HK-2 (cell line): ENCODE results near the gene ATP13A2.

ENCODE experiments used
- DNase-seq: peaks from one replicate; pipeline ENCODE4 v3.0.0-alpha.2; 2018; ENCODE audit not compliant: unreplicated experiment

Gene ATP13A2

DNA sequence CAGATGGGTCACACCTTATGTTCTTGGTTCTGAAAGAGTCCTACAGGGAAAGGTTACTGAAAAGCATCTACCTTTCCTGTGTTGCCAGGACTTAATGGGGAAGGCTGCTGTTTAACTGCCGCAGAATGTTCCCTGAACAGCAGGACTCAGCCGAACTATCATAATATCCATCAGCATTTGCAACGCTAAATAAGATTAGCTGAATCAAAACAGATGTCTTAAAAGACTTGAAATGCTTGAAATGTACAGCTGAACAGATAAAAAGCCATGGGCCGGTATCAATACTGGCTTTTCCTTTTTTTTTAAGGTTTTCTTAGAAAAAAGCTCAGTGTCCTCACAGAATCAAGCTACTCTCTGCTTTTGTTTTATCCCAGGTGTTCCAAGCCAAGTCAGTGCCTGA, 19.7 kb upstream of the ATP13A2 start:
- DNase-seq: no peak

DNA sequence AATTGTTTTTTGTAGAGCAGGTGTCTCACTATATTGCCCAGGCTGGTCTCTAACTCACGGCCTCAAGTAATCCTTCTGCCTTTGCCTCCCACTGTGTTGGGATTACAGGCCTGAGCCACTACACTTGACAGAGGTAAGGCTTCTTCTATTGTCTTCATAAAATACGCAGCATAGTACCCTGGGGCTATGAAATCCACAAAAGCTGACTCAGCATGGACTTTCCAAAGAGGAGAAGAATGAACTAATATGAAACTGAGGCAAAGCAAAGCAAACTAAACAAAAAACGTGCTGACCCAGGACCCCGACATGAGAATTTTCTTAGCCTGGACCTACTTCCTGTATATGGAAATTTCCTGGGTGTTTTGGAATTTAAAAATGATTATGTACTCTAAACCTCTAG, 18.5 kb upstream of the ATP13A2 start:
- no peak for DNase-seq

DNA sequence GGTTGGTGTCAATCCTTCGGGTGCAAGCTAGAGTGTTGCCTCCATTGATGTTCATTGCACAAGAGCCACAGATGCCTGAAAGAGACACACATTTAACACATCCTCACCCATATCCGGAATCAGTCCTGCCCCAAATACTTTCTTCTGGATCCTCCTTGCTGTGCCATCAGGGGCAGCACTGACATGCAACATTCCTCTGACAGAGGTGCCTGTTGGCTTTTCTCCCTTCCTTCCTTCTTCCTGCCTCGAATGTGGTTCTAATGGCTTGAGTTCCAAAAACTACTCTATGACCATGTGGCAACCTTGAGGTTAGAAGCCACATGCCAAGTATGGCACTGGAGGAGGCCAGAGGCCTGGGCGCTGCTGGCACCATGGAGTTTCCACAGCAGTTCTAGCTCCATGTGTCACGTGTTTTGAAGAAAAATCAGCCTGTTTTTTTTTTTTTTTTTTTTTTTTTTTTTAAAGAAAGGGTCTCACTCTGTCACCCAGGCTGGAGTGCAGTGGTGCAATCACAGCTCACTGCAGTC, 17.0 kb upstream of the ATP13A2 start:
- DNase-seq: no peak

DNA sequence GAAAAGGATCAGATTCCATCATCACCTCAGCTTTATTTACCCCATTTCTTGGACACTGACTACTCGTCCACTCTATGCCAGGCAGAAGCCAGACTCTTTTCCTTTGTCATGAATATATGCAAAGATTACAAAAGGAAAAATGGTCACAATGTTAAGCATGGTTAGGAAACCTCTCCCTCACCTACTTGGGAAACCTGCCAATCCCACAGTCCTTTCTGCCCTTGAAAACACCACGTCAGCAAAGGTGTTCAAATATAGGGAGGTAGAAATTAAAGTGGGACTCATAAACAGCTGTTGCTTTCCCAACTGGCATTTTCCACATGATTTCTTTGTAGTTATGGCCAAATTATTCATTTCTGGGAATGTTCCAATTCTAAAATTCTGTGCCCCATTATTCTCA, 16.2 kb upstream of the ATP13A2 start:
- no peak for DNase-seq

DNA sequence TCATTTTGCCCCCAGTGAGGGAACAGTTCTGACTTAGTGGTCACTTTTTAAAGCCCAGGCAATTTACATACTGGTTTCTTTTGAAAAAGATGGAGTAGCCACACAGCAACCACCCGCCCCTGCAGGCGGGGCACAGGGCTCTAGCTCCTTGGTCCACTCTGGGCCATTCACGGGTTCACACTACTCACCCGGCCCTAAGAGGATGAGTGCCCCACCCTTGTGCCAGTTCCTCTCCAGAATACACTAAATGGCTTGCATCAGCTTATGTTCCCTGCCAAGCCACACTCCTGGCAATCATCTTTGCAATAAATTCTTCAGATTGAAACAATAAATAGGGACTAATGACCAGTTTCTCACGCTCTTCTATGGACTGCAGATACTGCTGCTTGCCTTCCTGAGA, 15.7 kb upstream of the ATP13A2 start:
- no peak for DNase-seq

DNA sequence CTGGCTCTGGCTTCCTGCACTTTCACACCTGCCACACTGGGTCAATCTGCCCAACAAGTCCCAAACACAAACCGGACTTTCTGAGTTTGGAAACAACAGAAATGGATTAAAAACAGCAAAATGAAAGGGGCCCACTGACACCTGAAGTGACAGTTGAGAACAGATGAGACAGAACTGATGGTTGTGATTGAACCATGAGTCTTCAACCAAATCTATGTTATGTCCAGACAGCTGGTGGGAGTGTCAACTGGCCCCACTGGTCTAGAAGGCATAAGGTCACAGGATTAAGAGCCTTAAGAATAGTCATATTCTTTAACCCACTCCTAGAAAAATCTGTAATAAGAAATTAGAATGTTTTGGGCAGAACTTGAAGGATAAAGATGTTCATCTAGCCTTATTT, 13.0 kb upstream of the ATP13A2 start:
- DNase-seq: no peak

DNA sequence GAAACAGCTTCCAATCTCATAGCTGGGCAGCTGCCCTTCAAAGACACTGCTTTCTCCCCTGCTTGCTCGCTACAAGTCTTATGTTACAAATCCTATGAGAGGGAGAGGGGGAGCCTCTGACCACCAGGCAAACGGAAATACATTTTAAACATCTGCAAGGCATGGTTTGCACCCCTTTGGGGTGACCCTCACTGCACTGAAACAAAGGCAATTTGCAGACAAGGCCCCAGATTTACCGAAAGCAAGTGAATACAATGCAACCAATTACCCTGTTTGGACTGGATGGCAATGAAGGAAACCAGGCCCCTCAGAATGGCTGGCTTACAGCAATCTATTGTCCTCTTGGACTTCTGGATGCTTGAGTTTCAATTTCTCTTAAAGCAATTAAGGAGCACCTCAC, 11.8 kb upstream of the ATP13A2 start:
- DNase-seq: no peak

DNA sequence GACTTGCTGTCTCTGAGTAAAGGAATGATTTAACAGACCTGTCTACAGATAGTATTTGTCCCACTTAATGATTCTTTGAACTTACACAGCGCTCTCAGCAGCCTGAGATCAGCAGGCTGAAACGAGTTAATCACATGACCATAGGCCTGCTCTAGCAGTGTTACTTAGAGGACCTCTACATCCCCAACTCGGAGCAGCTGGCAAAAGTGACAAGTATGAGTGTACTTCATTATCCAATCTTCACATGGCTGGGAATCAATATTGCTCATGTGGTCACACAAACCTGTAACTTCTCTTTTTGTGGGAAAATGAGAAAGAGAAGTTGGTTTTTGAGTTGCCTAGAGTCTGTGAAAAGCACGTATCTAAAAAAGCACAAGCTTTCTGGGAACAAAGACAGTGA, 11.4 kb upstream of the ATP13A2 start:
- DNase-seq: no peak

DNA sequence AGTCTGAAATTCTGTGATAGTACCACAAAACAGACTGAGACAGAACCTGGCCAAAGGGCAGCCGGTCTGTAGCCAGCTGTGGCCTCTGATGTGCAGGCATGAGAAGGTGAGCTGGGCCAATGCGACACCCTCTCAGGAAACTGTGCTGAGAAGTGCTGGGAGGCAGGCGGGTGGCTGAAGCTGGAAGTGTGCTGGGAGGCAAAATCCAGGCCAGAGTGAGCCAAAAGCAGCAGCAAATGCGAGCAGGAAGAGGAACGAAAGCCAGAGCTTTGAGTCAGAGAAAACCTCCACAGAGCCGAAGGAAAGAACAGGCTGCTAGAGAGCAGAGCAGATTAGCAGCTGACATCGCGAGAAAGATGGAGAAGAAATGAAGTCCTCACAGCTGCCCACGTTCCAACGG, 10.2 kb upstream of the ATP13A2 start:
- no peak for DNase-seq

DNA sequence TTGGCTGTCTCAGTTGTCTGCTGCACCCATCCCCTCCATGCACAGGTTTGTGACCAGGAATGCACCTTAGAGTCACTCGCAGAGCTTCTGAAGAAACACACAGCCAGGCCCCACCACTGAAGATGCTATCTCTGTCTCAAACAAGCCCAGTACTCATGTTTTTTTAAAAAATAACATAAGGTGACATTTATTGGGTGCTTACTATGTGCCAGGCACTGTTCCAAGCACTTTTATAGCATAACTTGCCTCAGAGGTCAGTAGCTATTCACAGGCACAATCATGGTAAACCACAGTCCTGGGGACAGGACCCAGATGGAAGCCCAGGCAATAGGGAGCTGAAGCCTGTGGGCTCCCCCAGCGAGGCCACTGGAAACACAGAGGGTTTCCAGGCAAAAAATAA, 8.8 kb upstream of the ATP13A2 start:
- DNase-seq: no peak

DNA sequence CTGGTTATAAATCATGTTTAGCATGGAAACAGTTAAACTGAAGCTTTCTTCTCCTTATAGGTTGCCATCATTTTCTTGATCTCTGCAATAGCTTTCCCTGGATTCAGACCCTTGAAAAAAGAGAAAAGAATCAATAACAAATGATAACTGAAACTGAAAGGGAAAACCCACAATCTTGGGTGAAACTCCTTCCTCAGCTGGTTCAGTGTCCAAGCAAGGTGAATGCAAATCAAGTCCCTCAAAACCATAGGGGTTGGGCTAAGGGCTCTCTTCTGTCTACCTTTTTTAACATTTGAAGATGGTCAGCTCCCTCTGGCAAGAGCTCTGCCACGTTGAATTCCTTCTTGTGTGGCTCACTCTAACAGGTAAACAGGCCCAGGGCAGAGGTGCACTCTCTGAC, 7.1 kb upstream of the ATP13A2 start:
- DNase-seq: no peak

DNA sequence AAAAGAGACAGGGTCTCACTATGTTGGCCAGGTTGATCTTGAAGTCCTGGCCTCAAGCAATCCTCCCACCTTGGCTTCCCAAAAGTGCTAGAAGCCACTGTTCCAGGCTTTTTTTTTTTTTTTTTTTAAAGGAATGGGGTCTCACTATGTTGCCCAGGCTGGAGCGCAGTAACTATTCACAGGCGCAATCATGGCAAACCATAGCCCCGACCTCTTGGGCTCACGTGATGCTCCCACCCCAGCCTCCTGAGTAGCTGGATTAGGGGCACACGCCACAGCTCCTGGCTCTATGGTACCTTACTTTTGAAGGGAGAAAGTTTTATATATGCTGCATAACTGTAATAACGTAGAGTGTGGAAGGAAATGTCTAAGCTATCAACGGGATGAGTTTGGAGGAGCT, 5.7 kb upstream of the ATP13A2 start:
- no peak for DNase-seq

DNA sequence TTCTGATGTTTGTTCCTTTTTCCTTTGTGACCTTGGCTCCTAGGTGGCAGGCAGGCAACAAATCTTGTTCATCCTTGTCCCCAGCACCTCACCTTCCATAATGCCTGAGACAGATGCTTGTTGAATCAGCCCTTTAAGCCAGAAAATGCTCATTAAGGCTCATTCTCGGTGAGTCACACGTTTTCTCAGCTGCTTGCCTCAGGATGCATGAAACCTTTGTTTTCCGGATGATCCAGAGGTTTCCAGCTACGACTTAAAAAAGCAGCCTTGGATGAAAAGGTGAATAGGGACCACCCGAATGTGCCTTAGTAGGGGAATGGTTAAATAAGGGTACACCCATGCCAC, 4.6 kb upstream of the ATP13A2 start:
- DNase-seq: no peak

DNA sequence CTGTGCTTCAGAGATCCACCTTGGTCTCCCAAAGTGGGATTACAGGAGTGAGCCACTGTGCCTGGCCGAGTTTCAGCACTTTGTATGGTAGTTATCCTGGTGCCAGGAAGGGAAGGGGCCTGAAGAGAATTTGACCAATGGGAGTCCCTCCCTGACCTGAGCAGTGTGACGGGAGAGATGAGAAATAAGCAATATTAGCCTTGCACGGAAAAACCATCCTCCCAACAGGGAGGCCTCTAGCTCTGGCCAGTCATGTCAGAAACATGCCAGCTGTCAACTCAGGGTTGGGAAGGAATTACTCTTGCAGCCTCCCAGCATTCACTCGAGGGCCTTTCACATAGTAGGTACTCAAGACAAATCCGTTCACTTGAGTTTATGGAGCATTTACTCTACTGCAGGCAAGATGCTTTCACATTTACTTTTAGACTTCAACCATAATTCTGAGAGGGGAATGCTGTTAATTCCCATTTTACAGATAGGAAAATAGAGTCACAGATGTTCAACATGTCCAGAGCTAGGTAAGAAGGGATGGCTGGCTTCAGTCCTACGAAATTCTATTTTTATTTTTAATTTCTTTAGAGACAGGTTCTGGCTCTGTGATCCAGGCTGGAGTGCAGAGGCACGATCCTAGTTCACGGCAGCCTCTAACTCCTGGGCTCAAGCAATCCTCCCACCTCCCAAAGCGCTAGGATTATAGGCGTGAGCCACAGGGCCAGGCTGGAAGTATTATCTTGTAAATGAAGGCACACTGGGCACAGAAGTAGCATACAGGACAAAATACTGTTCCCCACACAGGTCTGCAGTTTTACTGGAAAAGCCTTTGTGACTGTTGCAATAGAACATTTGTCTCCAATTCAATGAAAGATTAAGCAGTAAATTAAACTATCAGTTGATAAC, 3.2 kb upstream of the ATP13A2 start:
- DNase-seq: no peak

DNA sequence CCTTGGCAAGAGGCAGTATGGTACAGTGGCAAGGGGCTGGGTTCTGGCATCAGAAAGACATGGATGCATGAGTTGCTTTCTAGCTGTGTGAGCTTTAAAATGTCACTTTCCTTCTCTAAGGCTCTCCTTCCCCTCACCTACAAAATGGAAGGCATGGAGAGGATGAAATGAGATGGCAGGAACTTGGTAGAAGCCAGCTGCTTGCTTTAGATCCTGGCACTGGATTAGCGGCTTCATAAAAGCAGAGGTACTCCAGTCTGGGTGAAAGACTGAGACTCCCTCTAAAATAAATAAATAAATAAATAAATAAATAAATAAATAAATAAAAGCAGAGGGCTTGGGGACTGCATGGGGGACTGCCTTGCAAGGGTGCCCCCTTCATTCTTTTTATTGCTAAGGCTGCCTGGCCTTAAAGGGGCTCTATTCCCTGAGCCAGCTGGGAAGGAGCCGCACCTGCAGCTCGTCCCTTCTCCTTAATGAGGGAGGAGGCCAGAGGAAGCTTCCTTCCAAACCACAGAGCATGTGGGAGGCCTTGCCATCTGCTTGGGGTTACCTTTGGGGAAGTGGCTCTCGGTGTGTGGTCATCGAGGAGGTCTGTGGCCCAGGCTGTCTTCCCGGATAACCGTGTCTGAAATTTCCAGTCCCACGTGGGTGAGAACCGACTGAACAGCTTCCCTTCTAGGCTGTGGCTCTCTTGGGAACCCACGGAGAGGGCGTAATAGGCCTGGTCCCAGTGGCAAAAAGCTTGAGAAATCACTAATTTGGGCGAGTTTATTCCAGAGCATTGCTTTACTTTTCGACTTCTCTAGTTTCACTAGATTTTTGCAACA, 2.0 kb upstream of the ATP13A2 start:
- DNase-seq: no peak

DNA sequence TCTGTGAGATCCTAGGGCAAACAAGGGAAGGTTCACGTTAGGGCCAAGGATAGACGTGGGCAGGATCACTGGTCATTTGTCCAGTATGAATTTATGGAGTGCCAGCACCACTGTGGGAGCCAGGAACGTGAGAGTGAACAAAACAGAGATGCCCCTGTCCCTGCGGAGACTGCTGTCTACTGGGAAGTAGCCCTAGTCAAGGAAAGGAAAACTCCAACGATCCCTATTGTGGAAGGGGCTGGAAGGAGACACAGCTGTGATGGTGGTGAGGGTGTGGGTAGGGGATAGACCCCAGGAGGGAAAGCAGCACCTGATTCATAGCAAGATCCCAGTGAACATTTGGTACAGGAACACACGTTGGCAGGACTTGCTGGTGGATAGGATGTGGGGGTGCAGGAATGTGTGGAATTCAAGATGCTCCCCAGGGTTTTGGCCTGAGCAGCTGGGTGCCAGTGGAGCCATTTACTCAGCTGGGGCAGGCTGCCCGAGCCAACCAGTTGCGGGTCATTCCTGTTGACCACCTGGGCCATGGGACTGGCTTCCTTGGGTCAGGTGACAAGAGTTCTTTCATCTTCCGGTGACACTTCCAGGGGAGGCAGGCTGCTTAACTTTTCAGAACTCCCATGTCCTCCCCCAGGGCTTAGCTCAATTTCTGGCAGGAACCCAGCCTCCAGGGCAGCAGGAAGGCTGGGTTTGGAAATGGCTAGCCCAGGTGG, 1.2 kb upstream of the ATP13A2 start:
- no peak for DNase-seq

DNA sequence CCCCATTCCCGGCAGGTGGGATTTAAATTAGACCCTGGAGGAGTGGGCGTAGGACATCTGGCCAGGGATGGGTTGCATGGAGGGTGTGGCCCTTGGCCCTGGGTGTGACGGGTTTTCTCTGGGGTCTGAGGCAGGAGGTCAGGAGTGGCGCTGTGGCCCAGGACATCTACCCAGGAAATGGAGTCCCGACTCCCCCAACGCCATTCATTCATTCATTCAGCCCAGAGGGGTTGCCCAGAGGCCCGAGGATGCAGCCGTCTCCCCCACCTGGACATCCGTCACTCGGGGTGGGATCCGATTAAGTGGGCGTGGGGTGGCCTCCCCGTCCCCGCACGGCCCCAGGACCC, 663 bp downstream of the ATP13A2 start:
- no peak for DNase-seq

DNA sequence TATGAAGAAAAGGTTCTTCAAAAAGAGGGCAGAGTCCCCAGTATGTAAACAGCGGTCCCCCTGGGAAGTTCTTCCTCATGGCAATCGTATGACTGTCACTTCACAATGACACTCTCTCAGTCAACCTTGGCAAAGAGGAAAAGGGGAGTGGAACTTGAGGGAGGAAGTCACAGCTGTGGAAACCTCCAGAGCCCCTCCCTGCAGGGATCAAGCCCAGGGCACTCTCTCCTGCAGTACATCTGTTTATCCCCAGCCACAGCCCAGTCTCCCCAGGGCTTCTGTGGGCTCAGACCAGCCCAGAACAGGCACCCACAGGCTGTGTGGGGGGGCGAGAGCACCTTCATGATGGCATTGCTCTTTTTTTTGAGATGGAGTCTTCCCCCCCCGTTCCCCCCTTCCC, 2.0 kb downstream of the ATP13A2 start:
- DNase-seq: no peak

DNA sequence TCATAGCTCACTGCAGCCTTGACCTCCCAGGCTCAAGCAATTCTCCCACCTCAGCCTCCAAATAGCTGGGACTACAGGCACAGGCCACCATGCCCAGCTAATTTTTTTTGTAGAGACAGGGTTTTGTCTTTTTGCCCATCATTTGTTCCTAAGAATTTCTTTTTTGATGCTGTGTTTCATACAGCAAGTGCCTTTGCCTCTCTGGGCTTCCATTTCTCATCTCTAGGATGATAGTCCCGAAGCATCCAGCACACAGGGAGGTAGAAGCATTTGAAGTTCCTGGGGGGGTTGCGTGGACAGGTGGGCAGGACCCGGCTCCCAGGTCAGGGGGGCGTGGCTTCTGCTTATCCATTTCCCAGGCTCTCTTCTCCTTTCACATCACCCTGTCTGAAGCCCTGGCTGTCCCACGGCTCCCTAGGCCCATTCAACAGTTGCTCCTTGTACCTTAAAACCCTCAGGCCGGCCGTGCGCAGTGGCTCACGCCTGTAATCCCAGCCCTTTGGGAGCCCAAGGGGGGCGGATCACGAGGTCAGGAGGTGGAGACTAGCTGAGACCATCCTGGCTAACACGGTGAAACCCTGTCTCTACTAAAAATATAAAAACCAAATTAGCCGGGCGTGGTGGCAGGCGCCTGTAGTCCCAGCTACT, 3.4 kb downstream of the ATP13A2 start:
- no peak for DNase-seq

DNA sequence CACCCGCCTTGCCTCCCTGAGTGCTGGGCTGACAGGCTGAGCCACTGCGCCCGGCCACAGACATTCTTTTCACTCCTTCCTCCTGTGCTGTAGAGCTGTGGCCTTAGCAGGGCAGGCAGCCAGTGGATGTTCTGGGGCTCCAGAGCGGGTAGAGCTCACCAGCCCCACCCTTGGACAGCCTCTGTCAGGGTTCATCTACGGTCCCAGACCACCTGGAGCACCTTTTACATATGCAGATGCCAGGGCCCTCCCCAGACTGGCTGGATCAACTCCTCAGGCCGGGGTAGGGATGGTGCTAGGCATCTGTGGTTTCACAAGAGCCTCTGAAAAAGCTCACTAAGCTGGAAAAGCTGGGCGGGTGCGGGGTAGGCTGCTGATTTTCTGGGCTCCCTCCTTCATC, 4.6 kb downstream of the ATP13A2 start:
- no peak for DNase-seq

DNA sequence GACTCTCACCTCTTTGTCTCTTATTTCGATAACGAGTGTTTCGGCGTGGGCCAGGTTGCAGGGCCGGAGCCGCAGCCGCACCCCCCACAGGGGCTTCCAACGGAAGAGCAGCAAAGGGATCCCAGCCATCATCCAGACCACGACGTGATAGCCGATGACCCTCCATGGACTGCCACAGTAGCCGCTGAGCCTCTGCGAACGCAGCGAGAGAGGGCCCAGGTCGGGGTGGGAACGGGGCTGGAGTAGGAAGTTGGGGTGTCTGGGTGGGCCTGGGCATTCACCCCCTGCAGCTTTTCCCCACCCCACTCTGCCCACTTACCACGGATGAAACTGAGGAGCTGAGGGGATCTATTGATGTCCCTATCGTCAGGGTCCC, 6.4 kb downstream of the ATP13A2 start:
- DNase-seq: no peak
